Measurements from ENCODE around the gene TEX44. TPM values are rescaled to one million over a fixed set of nuclear protein-coding genes. Genes with fewer than 3 reads are reported as not detected.

Gene TEX44
- total RNA-seq, result not detected in 2 replicates

DNA sequence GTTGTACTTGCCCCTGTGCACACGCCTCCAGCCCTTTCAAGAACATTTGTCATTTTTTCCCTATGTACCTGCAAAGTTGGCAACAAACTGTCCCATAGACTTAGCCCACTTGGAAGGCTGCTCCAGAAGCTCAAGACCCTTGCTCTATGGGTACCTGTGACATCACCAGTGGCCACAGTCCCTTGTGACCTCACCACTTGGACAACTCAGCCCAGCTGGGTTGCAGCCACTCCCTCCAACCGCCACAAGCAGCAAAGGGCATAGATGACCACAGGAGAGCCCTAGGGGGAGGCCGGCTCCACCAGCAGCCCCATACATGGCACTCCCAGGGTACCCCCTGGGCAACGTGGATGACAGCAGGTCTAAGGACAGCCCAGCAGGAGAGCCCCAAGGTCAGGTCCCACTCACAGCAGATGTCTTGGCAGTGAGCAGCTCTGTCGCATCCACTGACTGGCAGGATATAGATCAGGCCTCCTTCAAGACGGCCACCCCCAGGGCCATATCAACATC is at the start of gene TEX44:
TSS of gene TEX44 (plus strand) at position 229 of the 510 bp plus-strand sequence. CDS start at position 317, 88 bp downstream.

Other genes starting within 250 kb of the TEX44 start
- gene B3GNT7, start 197.2 kb upstream of the TEX44 start, total RNA-seq, result under 0.01 and 0.09 TPM in 2 replicates
- 107 and 190 TPM in 2 replicates for gene NCL, start 128.4 kb upstream of the TEX44 start, total RNA-seq
- 0.09 TPM in 1 of 2 replicates, not detected in the other for gene NMUR1, start 62.4 kb upstream of the TEX44 start, total RNA-seq
- gene PTMA, start 115.7 kb downstream of the TEX44 start, total RNA-seq, result 630 and 1,282 TPM in 2 replicates
- 8.2 and 9.3 TPM in 2 replicates for gene PDE6D, start 188.4 kb downstream of the TEX44 start, total RNA-seq
- gene COPS7B, start 193.6 kb downstream of the TEX44 start, total RNA-seq, result 14.0 and 16.9 TPM in 2 replicates

Measured in bronchial smooth muscle cell (primary cell).